ENCODE results near the gene PRKCH. TPM values are rescaled to one million over a fixed set of nuclear protein-coding genes. Genes with fewer than 3 reads are reported as not detected.

The PRKCH gene
- total RNA-seq, 4 donors from 2014 or later = 17.9 to 105 (median 63.5) TPM

DNA sequence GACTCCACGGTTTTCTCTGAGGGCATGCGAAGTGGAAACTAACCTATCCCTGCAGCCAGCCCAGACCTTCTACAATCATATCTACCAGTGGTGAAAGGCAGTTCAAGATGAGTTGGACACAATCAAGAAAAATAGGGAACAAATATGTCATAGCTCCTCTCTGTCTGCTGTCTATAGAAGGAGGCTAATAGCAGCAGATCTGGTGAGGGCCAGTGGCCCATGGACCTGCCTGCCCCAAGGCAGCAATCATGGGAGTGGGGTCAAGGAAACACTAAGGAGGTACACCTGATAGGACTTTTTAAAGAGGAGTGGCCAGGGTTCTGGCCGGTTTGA lies 149.5 kb downstream of the PRKCH start:
- no peaks in the 10 kb centered on the region for H3K9me3 ChIP-seq
- no peak overlapping the region for H3K4me3 ChIP-seq
- no peaks in the 10 kb centered on the region for H3K36me3 ChIP-seq
- peak overlapping the region; percentile 37 to 69 for H3K27ac ChIP-seq
- peaks cover 0 to 8% of the 10 kb centered on the region in 2 donors for H3K4me1 ChIP-seq
- no peaks in the 10 kb centered on the region for H3K27me3 ChIP-seq
- DNase-seq = no peak
- intact Hi-C loops (cut with DNase I; ENCODE audit: low total_unique reads) = no loop called here
- TF ChIP-seq CTCF (IDR thresholded peaks at IDR 0.05) (no peak), POLR2A (IDR thresholded peaks at IDR 0.05) (no peak)

GRCh38 chr14:61471297-61472005 lies 150.1 kb downstream of the PRKCH start:
- H3K27me3 ChIP-seq = no peaks in the 10 kb centered on the region
- peaks cover 0 to 8% of the 10 kb centered on the region in 2 donors for H3K4me1 ChIP-seq
- H3K9me3 ChIP-seq = no peaks in the 10 kb centered on the region
- H3K4me3 ChIP-seq = peak overlapping the region; percentile 20 to 25
- no peaks in the 10 kb centered on the region for H3K36me3 ChIP-seq
- TF ChIP-seq POLR2A (IDR thresholded peaks at IDR 0.05) (no peak), CTCF (IDR thresholded peaks at IDR 0.05) (no peak)
- peak overlapping the region; percentile 37 to 69 for H3K27ac ChIP-seq
- no peak for DNase-seq
- intact Hi-C loops (cut with DNase I; ENCODE audit: low total_unique reads) = no loop called here

DNA sequence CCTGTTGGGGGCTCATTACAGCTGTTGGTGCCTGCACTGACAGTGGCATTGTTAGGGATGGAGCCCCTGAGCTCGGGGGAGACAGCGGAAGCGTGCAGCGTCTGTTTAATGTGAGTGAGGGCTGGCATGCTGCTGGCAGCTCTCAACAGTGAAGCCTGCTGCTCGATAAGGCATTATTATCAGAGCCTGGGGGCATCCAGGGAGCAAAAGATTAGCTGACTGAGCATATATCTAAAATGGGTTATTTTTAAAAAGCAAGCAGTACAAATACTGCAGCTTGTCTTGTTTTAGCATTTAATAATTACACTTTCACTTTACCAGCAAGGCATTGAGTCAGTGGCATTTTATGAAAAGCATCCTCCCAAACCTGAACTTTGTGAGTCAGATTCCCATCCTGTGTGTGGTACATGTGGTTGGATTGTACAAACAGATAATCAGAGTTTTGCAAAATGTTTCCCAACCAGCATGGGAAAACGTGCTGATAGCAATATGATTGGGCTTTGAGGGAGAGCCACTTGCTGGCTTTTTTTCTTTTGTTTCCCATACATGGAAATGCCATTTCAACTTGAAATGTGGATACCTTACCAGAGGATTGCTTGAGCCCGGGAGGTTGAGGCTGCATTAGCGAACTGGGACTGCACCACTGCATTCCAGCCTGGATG lies 150.8 kb downstream of the PRKCH start:
- DNase-seq = no peak
- Histone ChIP-seq H3K36me3 (no peaks in the 10 kb centered on the region), H3K27me3 (no peaks in the 10 kb centered on the region), H3K27ac (peak overlapping the region; percentile 37 to 69), H3K9me3 (no peaks in the 10 kb centered on the region), H3K4me1 (peaks cover 0 to 8% of the 10 kb centered on the region in 2 donors), H3K4me3 (peak overlapping the region; percentile 20 to 25)
- intact Hi-C loops (cut with DNase I; ENCODE audit: low total_unique reads) = no loop called here
- no peak for TF ChIP-seq CTCF (IDR thresholded peaks at IDR 0.05)
- TF ChIP-seq POLR2A (IDR thresholded peaks at IDR 0.05) = no peak

- intact Hi-C loops (cut with DNase I; ENCODE audit: low total_unique reads) = no loop called here
- TF ChIP-seq POLR2A (IDR thresholded peaks at IDR 0.05) (no peak), CTCF (IDR thresholded peaks at IDR 0.05) (no peak)
- peak overlapping the region in 1 of 2 donors; percentile 69 for H3K27ac ChIP-seq
- DNase-seq = no peak
- H3K27me3 ChIP-seq = no peaks in the 10 kb centered on the region
- no peak overlapping the region for H3K4me3 ChIP-seq
- peaks cover 0 to 8% of the 10 kb centered on the region in 2 donors for H3K4me1 ChIP-seq
- H3K9me3 ChIP-seq = no peaks in the 10 kb centered on the region
- no peaks in the 10 kb centered on the region for H3K36me3 ChIP-seq
Measured at GRCh38 chr14:61472801-61473376, 151.5 kb downstream of the PRKCH start.

GRCh38 chr14:61474015-61474414 lies 152.6 kb downstream of the PRKCH start:
- H3K4me1 ChIP-seq = peaks cover 0 to 8% of the 10 kb centered on the region in 2 donors

More at GRCh38 chr14:61474015-61474414, 152.6 kb downstream of the PRKCH start:
- H3K27me3 ChIP-seq = no peaks in the 10 kb centered on the region
- H3K9me3 ChIP-seq = no peaks in the 10 kb centered on the region
- no peak overlapping the region for H3K4me3 ChIP-seq
- peak overlapping the region; percentile 21 to 40 for H3K27ac ChIP-seq
- DNase-seq = no peak
- TF ChIP-seq CTCF (IDR thresholded peaks at IDR 0.05) (no peak), POLR2A (IDR thresholded peaks at IDR 0.05) (no peak)
- no peaks in the 10 kb centered on the region for H3K36me3 ChIP-seq
- intact Hi-C loops (cut with DNase I; ENCODE audit: low total_unique reads) = no loop called here
